HG03108 (cell line): ENCODE measurements around the gene CRY2.

Source experiments
- ATAC-seq: cut with Tn5 transposase; IDR thresholded peaks from one replicate; pipeline ENCODE4 v1.9.1; 2021; ENCODE audit warnings: moderate library complexity; ENCODE audit not compliant: unreplicated experiment

CRY2 gene

GRCh38 chr11:45929486-45930030 is 82.3 kb downstream of the CRY2 start:
- ATAC-seq = peak; percentile 9

- ATAC-seq = peak; percentile 87
Observed at GRCh38 chr11:45930031-45930794, 82.9 kb downstream of the CRY2 start.

GRCh38 chr11:45930951-45931570 is 83.8 kb downstream of the CRY2 start:
- no peak for ATAC-seq

GRCh38 chr11:45931739-45932138 is 84.5 kb downstream of the CRY2 start:
- ATAC-seq = no peak

GRCh38 chr11:45932217-45932616 is 84.9 kb downstream of the CRY2 start:
- no peak for ATAC-seq
